ENCODE data around the gene MAGEF1. TPM values are rescaled to one million over a fixed set of nuclear protein-coding genes. Genes with fewer than 3 reads are reported as not detected.
"Not testable (repeated sequence)": the region's sequence is repeated elsewhere in the genome, so short reads cannot be mapped to it uniquely, and the experiment has no call there.

The MAGEF1 gene
- total and polyA plus RNA-seq, 9 of the 15 experiments (the other 6 are each of a cell fraction or from before 2014, with no cell fraction given) = 1.5 to 39.1 (median 19.8) TPM

DNA sequence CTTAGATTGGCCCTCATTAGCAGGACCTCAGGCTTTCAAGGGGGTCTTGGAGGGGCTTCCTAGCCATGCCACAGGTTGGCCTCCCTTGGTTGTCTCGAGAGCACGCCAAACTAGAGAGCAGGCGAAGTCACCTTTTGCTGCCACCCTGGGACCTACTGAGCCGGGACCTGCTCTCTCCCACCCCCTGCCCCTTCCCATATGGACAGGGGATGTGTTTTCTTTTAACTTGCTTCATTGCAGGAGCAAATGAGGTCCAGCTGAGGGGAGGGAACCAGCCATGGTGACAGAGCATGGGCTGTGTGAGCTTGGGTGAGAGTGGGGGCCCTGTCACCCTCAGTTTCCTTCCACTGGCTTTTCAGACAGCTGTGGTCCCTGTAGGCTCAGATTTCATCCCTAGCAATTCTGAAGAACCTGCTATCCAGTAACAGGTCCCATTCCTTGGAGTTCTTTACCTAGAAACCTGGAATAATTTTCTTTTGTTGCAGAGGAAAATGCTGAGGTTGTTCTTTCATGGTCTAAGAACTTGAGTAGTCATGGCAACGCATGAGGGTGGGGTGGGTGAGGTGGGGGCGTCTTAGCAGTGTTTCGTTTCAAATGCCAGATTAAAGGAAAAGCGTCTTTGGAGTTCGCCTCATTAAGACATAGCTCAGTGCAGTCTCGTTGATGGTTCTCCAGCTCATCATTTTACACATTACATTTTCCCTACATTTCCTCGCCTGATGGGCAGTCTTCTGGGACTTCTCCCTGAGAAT lies 20.1 kb upstream of the MAGEF1 start (continued):
- no peak for TF ChIP-seq RBM22 (IDR thresholded peaks at IDR 0.05; ENCODE audit: low read depth, low read length, poor library complexity, severe bottlenecking)
- TF ChIP-seq SMARCE1 (IDR thresholded peaks at IDR 0.05) = no peak
- no peak for TF ChIP-seq RB1 (IDR thresholded peaks at IDR 0.05; ENCODE audit: low read depth)
- no peak for TF ChIP-seq HLTF (IDR thresholded peaks at IDR 0.05)

GRCh38 chr3:184730924-184731323 lies 19.1 kb upstream of the MAGEF1 start:
- no TSS peak for BruUV-seq (replicated peaks)
- TF ChIP-seq HSF4 (CRISPR knock-in tag; IDR thresholded peaks at IDR 0.05; ENCODE audit: borderline replicate concordance) = no peak
- Histone ChIP-seq H3K27me3 (ENCODE audit: control insufficient read depth in 2 of 2, insufficient read depth in 2 of 2, low read length in 2 of 2) (peaks cover 18 to 37% of the 10 kb centered on the region in 2 experiments; a peak in 4 of 5 replicates), H2AFZ (ENCODE audit: low read depth, low read length) (no peak overlapping the region), H3K79me2 (ENCODE audit: control insufficient read depth, insufficient read depth, low read length) (no peaks in the 10 kb centered on the region), H3K9me3 (replicated peaks; ENCODE audit: control insufficient read depth, insufficient read depth, low read depth, low read length) (no peaks in the 10 kb centered on the region), H3K27ac (ENCODE audit: extremely low read depth, low read depth, low read length) (no peak overlapping the region), H3K36me3 (ENCODE audit: control insufficient read depth, insufficient read depth, low read length) (no peaks in the 10 kb centered on the region), H3K4me2 (ENCODE audit: insufficient read depth, low read length) (no peak overlapping the region), H3K9ac (ENCODE audit: insufficient read depth in 1 of 2, low read depth in 2 of 2, low read length in 2 of 2) (no peak overlapping the region), H3K4me3 (no peak overlapping the region), H3K4me1 (replicated peaks in 1 of 2; ENCODE audit: control insufficient read depth in 2 of 2, insufficient read depth in 2 of 2, low read length in 2 of 2) (peaks cover 0 to 5% of the 10 kb centered on the region in 2 experiments; a peak in 2 of 5 replicates), H4K20me1 (replicated peaks; ENCODE audit: control insufficient read depth, insufficient read depth, low read length) (no peaks in the 10 kb centered on the region), H3K9me1 (ENCODE audit: control insufficient read depth, insufficient read depth, low read length) (no peaks in the 10 kb centered on the region)
- ATAC-seq (no peak), DNase-seq (ENCODE audit: extremely low read depth in 1 of 4, low spot score in 3 of 4) (no peak), FAIRE-seq (no peak)
- ChIA-PET POLR2A (interaction anchor here (0.9 to 1.3 kb wide), 2 partner anchors 11 to 13 kb away, joined by 4 to 5 read pairs; no protein-coding TSS in a partner anchor), CTCF (ENCODE audit: low intra/inter-chr PET ratio) (no interaction called here)
- 0% methylated on average over 2 of the region's 2 CpGs for WGBS (ENCODE audit: insufficient coverage, low coverage, missing lambda C conversion rate)
- intact Hi-C loops (cut with micrococcal nuclease) (no loop called here), in situ Hi-C loops (cut with MboI) (no loop called here)

DNA sequence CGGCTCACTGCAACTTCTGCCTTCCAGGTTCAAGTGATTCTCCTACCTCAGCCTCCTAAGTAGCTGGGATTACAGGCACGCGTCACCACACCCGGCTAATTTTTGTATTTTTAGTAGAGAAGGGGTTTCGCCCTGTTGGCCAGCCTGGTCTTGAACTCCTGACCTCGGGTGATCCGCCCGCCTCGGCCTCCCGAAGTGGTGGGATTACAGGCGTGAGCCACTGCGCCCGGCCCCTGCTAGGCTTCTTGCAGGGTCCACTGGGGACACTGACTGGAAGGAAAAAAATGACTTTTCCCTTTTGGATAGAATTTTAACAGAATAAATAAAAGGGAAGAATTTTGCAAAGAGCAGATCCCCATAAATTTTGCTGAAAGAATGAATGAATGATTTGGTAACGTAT lies 17.3 kb upstream of the MAGEF1 start:
- H3K27ac ChIP-seq (ENCODE audit: extremely low read depth, low read depth, low read length); H3K4me3 ChIP-seq; H2AFZ ChIP-seq (ENCODE audit: low read depth, low read length); H3K79me2 ChIP-seq (ENCODE audit: control insufficient read depth, insufficient read depth, low read length); in situ Hi-C loops (cut with MboI); H4K20me1 ChIP-seq (replicated peaks; ENCODE audit: control insufficient read depth, insufficient read depth, low read length); H3K4me2 ChIP-seq (ENCODE audit: insufficient read depth, low read length); H3K4me1 ChIP-seq (replicated peaks in 1 of 2; ENCODE audit: control insufficient read depth in 2 of 2, insufficient read depth in 2 of 2, low read length in 2 of 2); DNase-seq (ENCODE audit: extremely low read depth in 1 of 4, low spot score in 3 of 4); BruUV-seq (replicated peaks); CTCF ChIA-PET (ENCODE audit: low intra/inter-chr PET ratio); H3K36me3 ChIP-seq (ENCODE audit: control insufficient read depth, insufficient read depth, low read length); H3K9me3 ChIP-seq (replicated peaks; ENCODE audit: control insufficient read depth, insufficient read depth, low read depth, low read length); H3K9me1 ChIP-seq (ENCODE audit: control insufficient read depth, insufficient read depth, low read length); ATAC-seq; H3K9ac ChIP-seq (ENCODE audit: insufficient read depth in 1 of 2, low read depth in 2 of 2, low read length in 2 of 2); FAIRE-seq: not testable (repeated sequence)
- intact Hi-C loops (cut with micrococcal nuclease) = loop anchor here (5.0 kb wide), 2 partner anchors 48 to 147 kb away; no protein-coding TSS in a partner anchor
- POLR2A ChIA-PET = interaction anchor here (0.6 kb wide), 1 partner anchor 69 kb away, joined by 3 read pairs; no protein-coding TSS in a partner anchor
- peaks cover 14 to 31% of the 10 kb centered on the region in 2 experiments; a peak in 4 of 5 replicates for H3K27me3 ChIP-seq (ENCODE audit: control insufficient read depth in 2 of 2, insufficient read depth in 2 of 2, low read length in 2 of 2)
- 25% methylated on average over 8 of the region's 14 CpGs for WGBS (ENCODE audit: insufficient coverage, low coverage, missing lambda C conversion rate)
